Esophagus muscularis mucosa (tissue), 4 donors: ENCODE results near the gene PCED1B. TPM values are rescaled to one million over a fixed set of nuclear protein-coding genes. Genes with fewer than 3 reads are reported as not detected.
A peak's percentile ranks its signal among the peaks of the same experiment; 100 is the strongest.

Source experiments
- DNase-seq: peaks from one replicate; pipeline ENCODE4 v3.0.0-alpha.2; 2017; ENCODE audit errors: extremely low spot score
- H3K27ac ChIP-seq, 4 donors: fragments of 200-600 bp; sonication (generic); replicated peaks in 1 of 4; 1 replicate in 3 of 4; 2 replicates in 1 of 4; pipeline ENCODE4 v1.5.1; 2016 to 2019; ENCODE audit warnings: mild to moderate bottlenecking in 1 of 4
- H3K27me3 ChIP-seq, 4 donors: fragments of 200-600 bp; sonication (generic); one replicate each; pipeline versions ENCODE4 v1.5.1 to v1.6.0; 2016 to 2019
- H3K36me3 ChIP-seq, 4 donors: fragments of 200-600 bp; sonication (generic); one replicate each; pipeline ENCODE4 v1.5.1; 2016 to 2019
- H3K4me1 ChIP-seq, 4 donors: fragments of 200-600 bp; sonication (generic); one replicate each; pipeline ENCODE4 v1.5.1; 2016 to 2019
- H3K4me3 ChIP-seq, 4 donors: fragments of 200-600 bp; sonication (generic); 1 replicate in 2 of 4; 2 replicates in 2 of 4; pipeline ENCODE4 v1.5.1; 2016 to 2019; ENCODE audit warnings: mild to moderate bottlenecking in 4 of 4, moderate library complexity in 1 of 4
- H3K9me3 ChIP-seq, 4 donors: fragments of 200-600 bp; sonication (generic); 1 replicate in 3 of 4; 2 replicates in 1 of 4; pipeline ENCODE4 v1.5.1; 2016 to 2019
- CTCF ChIP-seq, 3 experiments: fragments of 200-600 bp in 2 of 3; fragments of 450-650 bp in 1 of 3; sonication (generic) in 2 of 3; IDR thresholded peaks; one replicate each; pipeline ENCODE4 v1.5.1; 2017 to 2019; ENCODE audit warnings: antibody characterized with exemption in 3 of 3, mild to moderate bottlenecking in 2 of 3, moderate library complexity in 1 of 3
- EP300 ChIP-seq: sonication (generic); formaldehyde crosslinking; IDR thresholded peaks from one replicate; pipeline ENCODE4 v1.6.1; 2017; ENCODE audit warnings: antibody characterized with exemption
- POLR2A ChIP-seq: fragments of 450-650 bp; IDR thresholded peaks from one replicate; pipeline ENCODE4 v1.6.1; 2017; ENCODE audit warnings: antibody characterized with exemption, moderate library complexity, mild to moderate bottlenecking, low read depth
- POLR2AphosphoS5 ChIP-seq, 2 donors: sonication (generic); formaldehyde crosslinking; IDR thresholded peaks; one replicate each; pipeline ENCODE4 v1.6.1; 2017; ENCODE audit warnings: antibody characterized with exemption in 2 of 2
- WGBS: methylation state at CpG from one replicate; pipeline ENCODE4 v1.1.5; 2018; 5-methylcytosine and 5-hydroxymethylcytosine counted together
- intact Hi-C: fragments of 100-400 bp; cut with DNase I; formaldehyde crosslinking; loops from one replicate; pipeline ENCODE4 v1.15.1; 2023
- total RNA-seq, 4 donors: library from RNA; depleted of rRNA; stranded (reverse); fragments of >200 nt; gene quantifications; one replicate each; pipeline versions ENCODE4 v1.1.0 to v1.2.1, GENCODE V29; 2016

PCED1B gene
- total RNA-seq, 4 donors from 2014 or later, result 0.92 to 2.1 (median 1.1) TPM

GRCh38 chr12:47079981-47080724 lies 732 bp downstream of the PCED1B start:
- Histone ChIP-seq H3K36me3 (no peaks in the 10 kb centered on the region), H3K27me3 (no peaks in the 10 kb centered on the region), H3K4me3 (peak overlapping the region; percentile 84 to 87 (median 84)), H3K9me3 (no peaks in the 10 kb centered on the region), H3K4me1 (peaks cover 11 to 40% (median 26%) of the 10 kb centered on the region in 4 donors), H3K27ac (peak overlapping the region; percentile 84 to 90 (median 87))
- TF ChIP-seq CTCF (IDR thresholded peaks at IDR 0.05) (no peak), POLR2AphosphoS5 (IDR thresholded peaks at IDR 0.05) (peak; percentile 4 to 34)
- intact Hi-C loops, result no loop called here
- WGBS, result 0% methylated on average over 10 of the region's 49 CpGs
- no peak for DNase-seq

- Histone ChIP-seq H3K27ac (peak overlapping the region; percentile 84 to 90 (median 87)), H3K4me1 (peaks cover 14 to 48% (median 27%) of the 10 kb centered on the region in 4 donors), H3K27me3 (no peaks in the 10 kb centered on the region), H3K4me3 (peak overlapping the region; percentile 84 to 87 (median 84)), H3K36me3 (no peaks in the 10 kb centered on the region), H3K9me3 (no peaks in the 10 kb centered on the region)
- DNase-seq, result no peak
- WGBS, result 16% methylated on average over 26 of the region's 26 CpGs
- intact Hi-C loops, result no loop called here
- TF ChIP-seq POLR2AphosphoS5 (IDR thresholded peaks at IDR 0.05) (peak; percentile 19 to 55), EP300 (no peak)
Observed at GRCh38 chr12:47080725-47081502, 1.5 kb downstream of the PCED1B start.

GRCh38 chr12:47082283-47082682 lies 2.9 kb downstream of the PCED1B start:
- H3K4me1 ChIP-seq, result peaks cover 20 to 61% (median 36%) of the 10 kb centered on the region in 4 donors
- 88% methylated on average over 3 of the region's 3 CpGs for WGBS

GRCh38 chr12:47082796-47083621 lies 3.6 kb downstream of the PCED1B start:
- Histone ChIP-seq H3K27me3 (no peaks in the 10 kb centered on the region), H3K9me3 (no peaks in the 10 kb centered on the region), H3K4me1 (peaks cover 23 to 61% (median 38%) of the 10 kb centered on the region in 4 donors), H3K36me3 (no peaks in the 10 kb centered on the region), H3K4me3 (no peak overlapping the region), H3K27ac (peak overlapping the region in 2 of 4 donors; percentile 5 to 6)
- 76% methylated on average over 7 of the region's 7 CpGs for WGBS
- intact Hi-C loops, result no loop called here
- DNase-seq, result no peak
- TF ChIP-seq POLR2A (no peak), POLR2AphosphoS5 (IDR thresholded peaks at IDR 0.05) (no peak), EP300 (no peak), CTCF (IDR thresholded peaks at IDR 0.05) (no peak)

More at GRCh38 chr12:47082283-47082682, 2.9 kb downstream of the PCED1B start:
- Histone ChIP-seq H3K36me3 (no peaks in the 10 kb centered on the region), H3K4me3 (no peak overlapping the region), H3K27me3 (no peaks in the 10 kb centered on the region), H3K9me3 (no peaks in the 10 kb centered on the region), H3K27ac (peak overlapping the region; percentile 5 to 13 (median 9))
- DNase-seq, result no peak
- no peak for TF ChIP-seq POLR2AphosphoS5 (IDR thresholded peaks at IDR 0.05)
- TF ChIP-seq POLR2A, result no peak
- no peak for TF ChIP-seq EP300
- TF ChIP-seq CTCF (IDR thresholded peaks at IDR 0.05), result no peak
- intact Hi-C loops, result no loop called here
